ENCODE measurements around the gene ECE1. TPM values are rescaled to one million over a fixed set of nuclear protein-coding genes. Genes with fewer than 3 reads are reported as not detected.
A peak's percentile ranks its signal among the peaks of the same experiment; 100 is the strongest.
"Not testable (repeated sequence)": the region's sequence is repeated elsewhere in the genome, so short reads cannot be mapped to it uniquely, and the experiment has no call there.

ECE1 gene
- total and polyA plus RNA-seq, 5 donors from 2014 or later: 25.7 to 140 (median 28.6) TPM

- H3K27ac ChIP-seq (ENCODE audit: insufficient read depth, low read length, poor library complexity, severe bottlenecking); H3K27me3 ChIP-seq (ENCODE audit: control insufficient read depth, insufficient read depth, low read length); H3K4me3 ChIP-seq (ENCODE audit: low read depth, low read length); H3K27ac Mint-ChIP-seq; H3K4me1 Mint-ChIP-seq; H3K27me3 Mint-ChIP-seq; ATAC-seq (ENCODE audit: low read depth in 2 of 2); H3K4me1 ChIP-seq (ENCODE audit: control insufficient read depth, insufficient read depth, low read length, poor library complexity, severe bottlenecking); DNase-seq; H3K9me3 ChIP-seq (ENCODE audit: control insufficient read depth in 2 of 2, low read length in 2 of 2); H3K4me3 Mint-ChIP-seq; H3K9me3 Mint-ChIP-seq: not testable (repeated sequence)
- H3K36me3 ChIP-seq (ENCODE audit: control insufficient read depth, insufficient read depth, low read length): peaks cover 67% of the 10 kb centered on the region
- peaks cover 43% of the 10 kb centered on the region for H3K36me3 Mint-ChIP-seq
Observed at GRCh38 chr1:21228224-21228623, 62.0 kb downstream of the ECE1 start.

DNA sequence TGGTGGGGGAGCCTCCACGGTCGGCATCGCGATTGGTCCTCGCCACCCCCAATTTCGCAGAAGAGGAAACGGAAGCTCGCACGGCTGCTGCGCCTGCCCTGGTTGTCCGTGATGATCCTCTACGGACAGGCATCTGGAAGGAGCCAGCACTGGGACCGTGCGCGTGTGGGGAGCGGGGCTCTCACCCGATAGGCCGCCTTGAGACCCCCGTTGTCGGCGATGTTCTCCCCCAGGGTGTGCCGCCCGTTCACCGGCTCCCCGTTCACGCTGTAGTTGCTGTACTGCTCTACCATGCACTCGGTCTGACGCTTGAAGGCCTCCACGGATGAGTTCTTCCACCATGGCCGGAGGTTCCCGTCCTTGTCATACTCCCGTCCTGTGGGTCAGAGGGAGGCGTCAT is 65.2 kb downstream of the ECE1 start:
- Mint-ChIP-seq H3K36me3 (peaks cover 39% of the 10 kb centered on the region), H3K27ac (no peak overlapping the region)

DNA sequence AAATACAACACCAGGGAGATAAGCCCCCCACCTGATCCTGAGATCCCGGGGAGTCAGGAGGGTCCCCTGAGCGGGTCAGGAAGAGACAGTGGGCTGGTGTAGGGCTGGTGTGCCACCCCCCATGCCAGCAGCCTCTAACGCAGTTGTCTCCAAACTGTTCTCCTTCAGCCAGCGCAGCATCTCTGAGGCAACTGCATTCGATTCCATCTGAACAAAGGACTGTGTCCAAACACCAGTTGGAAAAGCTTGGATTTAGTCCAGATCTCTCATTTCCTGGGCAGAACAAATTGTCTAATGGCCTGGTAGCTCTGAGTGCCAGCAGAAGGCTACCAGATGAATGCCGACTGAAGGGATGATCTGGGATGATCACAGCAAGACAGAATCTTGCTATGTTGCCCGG is 69.4 kb downstream of the ECE1 start:
- H3K36me3 Mint-ChIP-seq: peaks cover 29% of the 10 kb centered on the region
- H3K27ac Mint-ChIP-seq: no peak overlapping the region
- ATAC-seq (ENCODE audit: low read depth in 2 of 2) (no peak), DNase-seq (no peak)
- Histone ChIP-seq H3K27me3 (ENCODE audit: control insufficient read depth, insufficient read depth, low read length) (no peaks in the 10 kb centered on the region), H3K27ac (ENCODE audit: insufficient read depth, low read length, poor library complexity, severe bottlenecking) (no peak overlapping the region), H3K36me3 (ENCODE audit: control insufficient read depth, insufficient read depth, low read length) (peaks cover 55% of the 10 kb centered on the region), H3K4me3 (ENCODE audit: low read depth, low read length) (no peak overlapping the region), H3K4me1 (ENCODE audit: control insufficient read depth, insufficient read depth, low read length, poor library complexity, severe bottlenecking) (no peaks in the 10 kb centered on the region), H3K9me3 (ENCODE audit: control insufficient read depth in 2 of 2, low read length in 2 of 2) (no peaks in the 10 kb centered on the region)
- H3K4me1 Mint-ChIP-seq: peaks cover 0 to 7% (median 2%) of the 10 kb centered on the region in 4 donors
- H3K4me3 Mint-ChIP-seq: no peak overlapping the region
- no peaks in the 10 kb centered on the region for H3K27me3 Mint-ChIP-seq
- H3K9me3 Mint-ChIP-seq: peaks cover 0 to 1% (median 0%) of the 10 kb centered on the region in 7 donors

More for the DNA sequence above, 65.2 kb downstream of the ECE1 start:
- Histone ChIP-seq H3K4me3 (ENCODE audit: low read depth, low read length) (no peak overlapping the region), H3K27me3 (ENCODE audit: control insufficient read depth, insufficient read depth, low read length) (no peaks in the 10 kb centered on the region), H3K27ac (ENCODE audit: insufficient read depth, low read length, poor library complexity, severe bottlenecking) (no peak overlapping the region), H3K36me3 (ENCODE audit: control insufficient read depth, insufficient read depth, low read length) (peaks cover 78% of the 10 kb centered on the region), H3K4me1 (ENCODE audit: control insufficient read depth, insufficient read depth, low read length, poor library complexity, severe bottlenecking) (no peaks in the 10 kb centered on the region), H3K9me3 (ENCODE audit: control insufficient read depth in 2 of 2, low read length in 2 of 2) (no peaks in the 10 kb centered on the region)
- Mint-ChIP-seq H3K4me3 (no peak overlapping the region), H3K9me3 (peaks cover 0 to 1% (median 0%) of the 10 kb centered on the region in 7 donors), H3K4me1 (peaks cover 0 to 5% (median 0%) of the 10 kb centered on the region in 4 donors), H3K27me3 (no peaks in the 10 kb centered on the region)
- ATAC-seq (ENCODE audit: low read depth in 2 of 2) (no peak), DNase-seq (no peak)

GRCh38 chr1:21219674-21220073 is 70.6 kb downstream of the ECE1 start:
- no peaks in the 10 kb centered on the region for H3K27me3 ChIP-seq (ENCODE audit: control insufficient read depth, insufficient read depth, low read length)
- peaks cover 25% of the 10 kb centered on the region for H3K36me3 Mint-ChIP-seq
- H3K4me1 Mint-ChIP-seq: peaks cover 0 to 7% (median 2%) of the 10 kb centered on the region in 4 donors
- H3K27ac ChIP-seq (ENCODE audit: insufficient read depth, low read length, poor library complexity, severe bottlenecking): no peak overlapping the region
- peak overlapping the region in 1 of 3 donors; percentile 11 for H3K27ac Mint-ChIP-seq
- H3K4me1 ChIP-seq (ENCODE audit: control insufficient read depth, insufficient read depth, low read length, poor library complexity, severe bottlenecking): no peaks in the 10 kb centered on the region
- no peak overlapping the region for H3K4me3 Mint-ChIP-seq
- H3K27me3 Mint-ChIP-seq: no peaks in the 10 kb centered on the region
- H3K9me3 Mint-ChIP-seq: peaks cover 0 to 1% (median 0%) of the 10 kb centered on the region in 7 donors
- H3K36me3 ChIP-seq (ENCODE audit: control insufficient read depth, insufficient read depth, low read length): peaks cover 47% of the 10 kb centered on the region
- no peak for ATAC-seq (ENCODE audit: low read depth in 2 of 2)
- H3K9me3 ChIP-seq (ENCODE audit: control insufficient read depth in 2 of 2, low read length in 2 of 2): no peaks in the 10 kb centered on the region
- no peak overlapping the region for H3K4me3 ChIP-seq (ENCODE audit: low read depth, low read length)
- no peak for DNase-seq

DNA sequence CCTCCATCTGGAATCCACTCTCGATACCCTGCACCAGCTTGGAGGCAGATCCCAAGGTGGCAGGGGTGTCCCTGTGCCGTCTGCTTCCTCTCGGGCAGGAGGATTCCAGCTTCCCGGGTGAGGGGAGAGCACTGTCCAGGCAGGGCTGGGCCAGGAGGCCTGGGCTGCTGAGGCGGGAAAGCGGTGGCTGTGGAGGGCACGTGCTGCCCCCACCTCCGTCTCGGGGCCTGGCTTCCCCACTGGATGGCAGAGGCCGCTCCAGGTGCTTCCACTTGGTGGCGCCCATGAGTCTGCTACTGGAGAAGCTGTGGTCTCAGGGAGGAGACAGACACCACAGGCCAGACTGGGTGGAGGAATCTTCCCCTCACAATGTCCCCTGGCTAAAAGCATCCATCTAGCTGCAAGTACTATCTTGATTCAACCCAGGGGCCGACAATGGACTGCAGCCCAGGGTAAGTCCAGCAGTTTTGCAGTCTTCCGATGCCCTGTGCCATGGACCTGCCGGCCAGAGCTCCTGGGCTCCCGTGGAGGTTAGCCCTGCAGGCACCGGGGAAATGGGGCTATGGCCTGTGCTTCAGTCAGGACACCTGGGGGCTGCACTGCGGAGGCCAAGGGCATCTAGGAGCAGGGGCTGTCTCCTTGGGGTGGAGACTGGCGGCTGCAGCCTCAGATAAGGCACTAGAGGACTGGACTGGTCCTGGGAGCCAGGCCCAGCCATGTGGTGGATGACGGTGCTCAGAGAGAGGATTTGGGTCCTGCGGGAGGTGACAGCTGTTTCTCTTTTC is 72.3 kb downstream of the ECE1 start:
- Mint-ChIP-seq H3K27me3 (no peaks in the 10 kb centered on the region), H3K27ac (peak overlapping the region in 1 of 3 donors; percentile 5), H3K4me3 (no peak overlapping the region), H3K36me3 (peaks cover 15% of the 10 kb centered on the region), H3K9me3 (peaks cover 0 to 1% (median 0%) of the 10 kb centered on the region in 7 donors), H3K4me1 (peaks cover 0 to 7% (median 2%) of the 10 kb centered on the region in 4 donors)
- Histone ChIP-seq H3K4me3 (ENCODE audit: low read depth, low read length) (no peak overlapping the region), H3K27me3 (ENCODE audit: control insufficient read depth, insufficient read depth, low read length) (no peaks in the 10 kb centered on the region), H3K36me3 (ENCODE audit: control insufficient read depth, insufficient read depth, low read length) (peaks cover 35% of the 10 kb centered on the region), H3K4me1 (ENCODE audit: control insufficient read depth, insufficient read depth, low read length, poor library complexity, severe bottlenecking) (no peaks in the 10 kb centered on the region), H3K27ac (ENCODE audit: insufficient read depth, low read length, poor library complexity, severe bottlenecking) (no peak overlapping the region), H3K9me3 (ENCODE audit: control insufficient read depth in 2 of 2, low read length in 2 of 2) (no peaks in the 10 kb centered on the region)
- DNase-seq (peak in 2 of 3 donors; percentile 12 to 26), ATAC-seq (ENCODE audit: low read depth in 2 of 2) (peak; percentile 18 to 26)

- Mint-ChIP-seq H3K4me1 (peaks cover 0 to 7% (median 2%) of the 10 kb centered on the region in 4 donors), H3K4me3 (no peak overlapping the region), H3K36me3 (peaks cover 13% of the 10 kb centered on the region), H3K27ac (peak overlapping the region in 2 of 3 donors; percentile 51 to 82), H3K27me3 (no peaks in the 10 kb centered on the region), H3K9me3 (peaks cover 0 to 1% (median 0%) of the 10 kb centered on the region in 7 donors)
- no peaks in the 10 kb centered on the region for H3K27me3 ChIP-seq (ENCODE audit: control insufficient read depth, insufficient read depth, low read length)
- H3K9me3 ChIP-seq (ENCODE audit: control insufficient read depth in 2 of 2, low read length in 2 of 2): no peaks in the 10 kb centered on the region
- H3K4me3 ChIP-seq (ENCODE audit: low read depth, low read length): no peak overlapping the region
- peak; percentile 45 to 71 (median 57) for DNase-seq
- no peak overlapping the region for H3K27ac ChIP-seq (ENCODE audit: insufficient read depth, low read length, poor library complexity, severe bottlenecking)
- peak in 1 of 2 donors; percentile 56 for ATAC-seq (ENCODE audit: low read depth in 2 of 2)
- H3K4me1 ChIP-seq (ENCODE audit: control insufficient read depth, insufficient read depth, low read length, poor library complexity, severe bottlenecking): no peaks in the 10 kb centered on the region
- peaks cover 32% of the 10 kb centered on the region for H3K36me3 ChIP-seq (ENCODE audit: control insufficient read depth, insufficient read depth, low read length)
Observed at GRCh38 chr1:21216835-21217811, 73.1 kb downstream of the ECE1 start.

- Mint-ChIP-seq H3K27ac (no peak overlapping the region), H3K9me3 (no peaks in the 10 kb centered on the region), H3K27me3 (no peaks in the 10 kb centered on the region), H3K4me1 (peaks cover 0 to 7% (median 2%) of the 10 kb centered on the region in 4 donors), H3K4me3 (no peak overlapping the region), H3K36me3 (no peaks in the 10 kb centered on the region)
- Histone ChIP-seq H3K36me3 (ENCODE audit: control insufficient read depth, insufficient read depth, low read length) (no peaks in the 10 kb centered on the region), H3K27ac (ENCODE audit: insufficient read depth, low read length, poor library complexity, severe bottlenecking) (no peak overlapping the region), H3K9me3 (ENCODE audit: control insufficient read depth in 2 of 2, low read length in 2 of 2) (no peaks in the 10 kb centered on the region), H3K4me1 (ENCODE audit: control insufficient read depth, insufficient read depth, low read length, poor library complexity, severe bottlenecking) (no peaks in the 10 kb centered on the region), H3K27me3 (ENCODE audit: control insufficient read depth, insufficient read depth, low read length) (no peaks in the 10 kb centered on the region), H3K4me3 (ENCODE audit: low read depth, low read length) (no peak overlapping the region)
- ATAC-seq (ENCODE audit: low read depth in 2 of 2) (no peak), DNase-seq (no peak)
Observed at GRCh38 chr1:21212126-21212525, 78.1 kb downstream of the ECE1 start.

Data from CD4-positive, CD25-positive, alpha-beta regulatory T cell (primary cell).